Endothelial cell of umbilical vein (primary cell): ENCODE data around the gene AJAP1. TPM values are rescaled to one million over a fixed set of nuclear protein-coding genes. Genes with fewer than 3 reads are reported as not detected.

Source experiments
- BruUV-seq: library from RNA; stranded (reverse); fragments of 400-500 nt; replicated peaks from 2 replicates; lab custom pipeline; 2021; lab: Mats Ljungman, UMichigan
- CTCF ChIA-PET: fragments of 300-600, 350-600 bp; sonication (Branson Sonifier 250); formaldehyde crosslinking; loops from one replicate; lab custom pipeline; 2021; ENCODE audit warnings: antibody characterized with exemption, inconsistent platforms; lab: Charles Lee
- POLR2A ChIA-PET: fragments of 300-600, 350-600 bp; sonication (Branson Sonifier 250); formaldehyde crosslinking; loops from one replicate; lab custom pipeline; 2021; ENCODE audit warnings: antibody characterized with exemption, inconsistent platforms; lab: Charles Lee
- DNase-seq: peaks from one replicate; pipeline ENCODE4 v3.0.0-alpha.2; 2011; ENCODE audit warnings: low read depth, low spot score
- FAIRE-seq: peaks from 2 replicates; lab custom pipeline; 2011; peaks lifted over from hg19 to GRCh38; lab: Jason Lieb, UNC
- H2AFZ ChIP-seq: 2 replicates; pipeline ENCODE4 v1.6.0; 2012; ENCODE audit warnings: low read depth, low read length, control low read depth, inconsistent platforms
- H3K27ac ChIP-seq: 2 replicates; pipeline ENCODE4 v1.5.1; 2011; ENCODE audit warnings: low read depth, mild to moderate bottlenecking, control low read depth, low read length, moderate library complexity; ENCODE audit not compliant: insufficient read depth
- H3K27me3 ChIP-seq, 2 experiments: 2 replicates each; pipeline versions ENCODE4 v1.6.0 to v1.6.1; 2011; ENCODE audit warnings: low read length in 2 of 2, mixed read lengths in 1 of 2; ENCODE audit not compliant: control insufficient read depth in 2 of 2, insufficient read depth in 2 of 2
- H3K36me3 ChIP-seq, 2 experiments: 2 replicates in 1 of 2; 3 replicates in 1 of 2; pipeline ENCODE4 v1.5.1; 2011; ENCODE audit warnings: low read length in 2 of 2, mild to moderate bottlenecking in 1 of 2, moderate library complexity in 1 of 2; ENCODE audit not compliant: control insufficient read depth in 2 of 2, insufficient read depth in 2 of 2; ENCODE audit errors: extremely low read depth in 1 of 2
- H3K4me1 ChIP-seq: 3 replicates; pipeline ENCODE4 v1.5.1; 2011; ENCODE audit warnings: mild to moderate bottlenecking, low read length; ENCODE audit not compliant: control insufficient read depth, insufficient read depth; ENCODE audit errors: extremely low read depth
- H3K4me2 ChIP-seq: 2 replicates; pipeline ENCODE4 v1.6.1; 2011; ENCODE audit warnings: low read length, control low read depth, mixed read lengths; ENCODE audit not compliant: insufficient read depth
- H3K4me3 ChIP-seq, 3 experiments: fragments of 200-600 bp in 1 of 3; sonication (generic), shearing (Covaris generic) in 1 of 3; replicated peaks in 1 of 3; 2 replicates each; pipeline ENCODE4 v1.5.1; 2011 to 2016; ENCODE audit warnings: control low read depth in 3 of 3, low read length in 3 of 3, mild to moderate bottlenecking in 2 of 3, inconsistent platforms in 1 of 3, low read depth in 1 of 3, moderate library complexity in 1 of 3; ENCODE audit not compliant: insufficient read depth in 1 of 3
- H3K79me2 ChIP-seq: 2 replicates; pipeline ENCODE4 v1.6.0; 2012; ENCODE audit warnings: low read length, inconsistent platforms; ENCODE audit not compliant: control insufficient read depth, insufficient read depth
- H3K9ac ChIP-seq: replicated peaks from 2 replicates; pipeline ENCODE3; 2011; ENCODE audit warnings: low read length, control low read depth; ENCODE audit not compliant: insufficient read depth; ENCODE audit errors: extremely low read depth
- H3K9me1 ChIP-seq: replicated peaks from 3 replicates; pipeline ENCODE4 v1.6.0; 2011; ENCODE audit warnings: mild to moderate bottlenecking, low read length; ENCODE audit not compliant: control insufficient read depth, insufficient read depth; ENCODE audit errors: extremely low read depth
- H3K9me3 ChIP-seq: replicated peaks from 2 replicates; pipeline ENCODE4 v1.5.1; 2012; ENCODE audit warnings: low read length, inconsistent platforms; ENCODE audit not compliant: control insufficient read depth, insufficient read depth
- H4K20me1 ChIP-seq: replicated peaks from 2 replicates; pipeline ENCODE3; 2011; ENCODE audit warnings: mild to moderate bottlenecking, low read length; ENCODE audit not compliant: control insufficient read depth, insufficient read depth; ENCODE audit errors: extremely low read depth
- EZH2 ChIP-seq: IDR thresholded peaks from 2 replicates; pipeline ENCODE4 v1.6.1; 2012; ENCODE audit warnings: borderline replicate concordance, low read depth, mild to moderate bottlenecking, moderate library complexity, low read length, inconsistent platforms; ENCODE audit not compliant: severe bottlenecking
- FOS ChIP-seq: IDR thresholded peaks from 2 replicates; pipeline ENCODE4 v1.6.1; 2011; ENCODE audit warnings: mild to moderate bottlenecking, low read length, moderate library complexity, borderline replicate concordance; ENCODE audit not compliant: insufficient read depth
- GATA2 ChIP-seq: IDR thresholded peaks from 2 replicates; pipeline ENCODE4 v1.7.0; 2011; ENCODE audit warnings: low read depth, mild to moderate bottlenecking, moderate library complexity, mixed read lengths, low read length; ENCODE audit not compliant: insufficient read length, insufficient read depth
- JUN ChIP-seq: IDR thresholded peaks from 2 replicates; pipeline ENCODE4 v1.6.1; 2011; ENCODE audit warnings: borderline replicate concordance, low read depth; ENCODE audit not compliant: insufficient read length, insufficient read depth
- MAX ChIP-seq: IDR thresholded peaks from 2 replicates; pipeline ENCODE4 v1.6.1; 2011; ENCODE audit not compliant: insufficient read depth, insufficient read length
- MYC ChIP-seq: IDR thresholded peaks from one replicate; pipeline ENCODE4 v1.6.1; 2011; ENCODE audit warnings: mild to moderate bottlenecking, low read depth, low read length
- POLR2A ChIP-seq: IDR thresholded peaks from 2 replicates; pipeline ENCODE4 v1.6.1; 2012; ENCODE audit warnings: low read depth, mild to moderate bottlenecking, control low read depth, low read length
- POLR2AphosphoS5 ChIP-seq: IDR thresholded peaks from 2 replicates; pipeline ENCODE4 v1.6.1; 2012; ENCODE audit warnings: low read depth, mild to moderate bottlenecking, control low read depth, low read length, moderate library complexity; ENCODE audit not compliant: insufficient read depth
- dilution Hi-C: fragments of 300-500 bp; cut with MboI; formaldehyde crosslinking; loops from one replicate; pipeline ENCODE4 v1.15.0; 2019; ENCODE audit warnings: low sequenced_read_pairs; ENCODE audit not compliant: extremely low pct_ligation_motif_present
- intact Hi-C: fragments of 100-400 bp; cut with micrococcal nuclease; formaldehyde crosslinking; loops from one replicate; pipeline ENCODE4 v1.10.0; 2022
- polyA plus RNA-seq, 4 experiments: library from polyadenylated mRNA; depleted of rRNA in 3 of 4; stranded (reverse) in 3 of 4; unstranded in 1 of 4; fragments of >200 nt; gene quantifications; 2 replicates each; pipeline versions ENCODE4 v1.2.1 to v1.2.3, GENCODE V29; 2011 to 2012; ENCODE audit warnings: missing spikeins in 1 of 4
- total RNA-seq: library from RNA; stranded (reverse); gene quantifications from 2 replicates; pipeline ENCODE4 v1.2.3, GENCODE V29; 2021
- TF ChIP-seq, protein P1 (sequence below), 2 donors: IDR thresholded peaks; 1 replicate in 1 of 2; 2 replicates in 1 of 2; pipeline ENCODE4 v1.5.1; 2011; ENCODE audit warnings: low read length in 2 of 2, mild to moderate bottlenecking in 2 of 2, moderate library complexity in 2 of 2, control low read depth in 1 of 2, inconsistent platforms in 1 of 2, low read depth in 1 of 2; ENCODE audit not compliant: insufficient read depth in 1 of 2; ENCODE audit errors: extremely low read depth in 1 of 2

The AJAP1 gene
- total and polyA plus RNA-seq, 2 donors (not counting 3 experiments of a cell fraction or from before 2014, with no cell fraction given), result not detected

- POLR2A ChIA-PET, result no interaction called here
- H2AFZ ChIP-seq, result no peak overlapping the region
- TF ChIP-seq, protein P1, sequence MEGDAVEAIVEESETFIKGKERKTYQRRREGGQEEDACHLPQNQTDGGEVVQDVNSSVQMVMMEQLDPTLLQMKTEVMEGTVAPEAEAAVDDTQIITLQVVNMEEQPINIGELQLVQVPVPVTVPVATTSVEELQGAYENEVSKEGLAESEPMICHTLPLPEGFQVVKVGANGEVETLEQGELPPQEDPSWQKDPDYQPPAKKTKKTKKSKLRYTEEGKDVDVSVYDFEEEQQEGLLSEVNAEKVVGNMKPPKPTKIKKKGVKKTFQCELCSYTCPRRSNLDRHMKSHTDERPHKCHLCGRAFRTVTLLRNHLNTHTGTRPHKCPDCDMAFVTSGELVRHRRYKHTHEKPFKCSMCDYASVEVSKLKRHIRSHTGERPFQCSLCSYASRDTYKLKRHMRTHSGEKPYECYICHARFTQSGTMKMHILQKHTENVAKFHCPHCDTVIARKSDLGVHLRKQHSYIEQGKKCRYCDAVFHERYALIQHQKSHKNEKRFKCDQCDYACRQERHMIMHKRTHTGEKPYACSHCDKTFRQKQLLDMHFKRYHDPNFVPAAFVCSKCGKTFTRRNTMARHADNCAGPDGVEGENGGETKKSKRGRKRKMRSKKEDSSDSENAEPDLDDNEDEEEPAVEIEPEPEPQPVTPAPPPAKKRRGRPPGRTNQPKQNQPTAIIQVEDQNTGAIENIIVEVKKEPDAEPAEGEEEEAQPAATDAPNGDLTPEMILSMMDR (IDR thresholded peaks at IDR 0.05; ENCODE audit: extremely low read depth in 1 of 2, insufficient read depth in 1 of 2, low read depth in 1 of 2, low read length in 2 of 2), result no peak
- no peak for TF ChIP-seq MAX
- no peak for TF ChIP-seq FOS
- TF ChIP-seq MYC, result no peak
- TF ChIP-seq POLR2AphosphoS5, result no peak
- no peak for TF ChIP-seq GATA2
- no peak for TF ChIP-seq POLR2A
- TF ChIP-seq EZH2, result no peak
- TF ChIP-seq JUN, result no peak
- H3K4me2 ChIP-seq, result no peak overlapping the region
- no peaks in the 10 kb centered on the region for H3K4me1 ChIP-seq
- no peaks in the 10 kb centered on the region for H3K9me1 ChIP-seq
- no peaks in the 10 kb centered on the region for H4K20me1 ChIP-seq
- CTCF ChIA-PET, result no interaction called here
- H3K36me3 ChIP-seq, result no peaks in the 10 kb centered on the region
- intact Hi-C loops (no loop called here), dilution Hi-C loops (no loop called here)
- no TSS peak for BruUV-seq
- H3K27ac ChIP-seq, result no peak overlapping the region
- H3K4me3 ChIP-seq, result no peak overlapping the region
- H3K9me3 ChIP-seq, result no peaks in the 10 kb centered on the region
- no peak overlapping the region for H3K9ac ChIP-seq
- H3K79me2 ChIP-seq, result no peaks in the 10 kb centered on the region
- no peaks in the 10 kb centered on the region for H3K27me3 ChIP-seq
- FAIRE-seq, result no peak
- no peak for DNase-seq
These were observed 151.6 kb downstream of the AJAP1 start for GRCh38 chr1:4805987-4806386.
